HepG2 (cell line): ENCODE measurements around the gene MALRD1. TPM values are rescaled to one million over a fixed set of nuclear protein-coding genes. Genes with fewer than 3 reads are reported as not detected.

Experiments
- ATAC-seq: fragments of 200-7000 bp; cut with Tn5 transposase; 3 replicates; pipeline ENCODE4 v1.9.1; 2020; ENCODE audit warnings: mild to moderate bottlenecking, moderate library complexity
- BruUV-seq: library from RNA; stranded (reverse); fragments of 400-500 nt; replicated peaks from 2 replicates; lab custom pipeline; 2021; lab: Mats Ljungman, UMichigan
- CTCF ChIA-PET: fragments of 300-600 bp; formaldehyde crosslinking; extraction: SDS; loops from one replicate; lab custom pipeline; 2021; ENCODE audit warnings: low total read pairs, inconsistent platforms, low intra/inter-chr PET ratio; lab: Yijun Ruan, JAX
- POLR2A ChIA-PET: fragments of 350-600 bp; sonication (Branson Sonifier 250); formaldehyde crosslinking; loops from one replicate; lab custom pipeline; 2020; ENCODE audit warnings: antibody characterized with exemption, inconsistent platforms; lab: Yijun Ruan, JAX
- DNase-seq: peaks from one replicate; pipeline ENCODE4 v3.0.0-alpha.2; 2015; ENCODE audit warnings: low spot score
- FAIRE-seq: peaks from 3 replicates; lab custom pipeline; 2011; peaks lifted over from hg19 to GRCh38; lab: Jason Lieb, UNC
- H2AFZ ChIP-seq: one replicate; pipeline ENCODE4 v1.6.1; 2011; ENCODE audit warnings: low read length, inconsistent platforms
- H3K27ac ChIP-seq: fragments of 300-600 bp; 3 replicates; pipeline ENCODE4 v1.8.0; 2011; ENCODE audit warnings: mixed run types, mild to moderate bottlenecking, mixed read lengths, low read length, inconsistent platforms; ENCODE audit not compliant: insufficient read depth; ENCODE audit errors: extremely low read length
- H3K27me3 ChIP-seq, 2 experiments: fragments of 200-600 bp in 1 of 2; 2 replicates in 1 of 2; 3 replicates in 1 of 2; pipeline versions ENCODE4 v1.6.0 to v1.8.0; 2011; ENCODE audit warnings: low read length in 2 of 2, mild to moderate bottlenecking in 2 of 2, moderate library complexity in 2 of 2, inconsistent platforms in 1 of 2; ENCODE audit not compliant: insufficient read depth in 2 of 2, control insufficient read depth in 1 of 2
- H3K36me3 ChIP-seq, 2 experiments: fragments of 200-600 bp in 1 of 2; replicated peaks in 1 of 2; 2 replicates in 1 of 2; 3 replicates in 1 of 2; pipeline versions ENCODE4 v1.5.1 to v1.8.0; 2011; ENCODE audit warnings: low read length in 2 of 2, inconsistent platforms in 1 of 2; ENCODE audit not compliant: insufficient read depth in 2 of 2, control insufficient read depth in 1 of 2
- H3K4me1 ChIP-seq: 2 replicates; pipeline ENCODE4 v1.5.1; 2012; ENCODE audit warnings: low read length, inconsistent platforms; ENCODE audit not compliant: insufficient read depth
- H3K4me2 ChIP-seq: 2 replicates; pipeline ENCODE4 v1.6.0; 2011; ENCODE audit warnings: low read depth, low read length, inconsistent platforms
- H3K4me3 ChIP-seq, 3 experiments: fragments of 200-600 bp in 1 of 3; sonication (generic), shearing (Covaris generic) in 1 of 3; replicated peaks in 1 of 3; 2 replicates each; pipeline ENCODE4 v1.5.1; 2011 to 2016; ENCODE audit warnings: low read length in 3 of 3, inconsistent platforms in 2 of 3, low read depth in 2 of 3, mild to moderate bottlenecking in 2 of 3, control low read depth in 1 of 3, mixed read lengths in 1 of 3; ENCODE audit not compliant: insufficient read depth in 1 of 3
- H3K79me2 ChIP-seq: one replicate; pipeline ENCODE4 v1.6.1; 2011; ENCODE audit warnings: low read length, inconsistent platforms; ENCODE audit not compliant: insufficient read depth
- H3K9ac ChIP-seq: 2 replicates; pipeline ENCODE4 v1.6.0; 2011; ENCODE audit warnings: mild to moderate bottlenecking, low read depth, low read length, inconsistent platforms; ENCODE audit not compliant: insufficient read depth
- H3K9me3 ChIP-seq: 2 replicates; pipeline ENCODE4 v1.5.1; 2012; ENCODE audit warnings: mild to moderate bottlenecking, low read length
- H4K20me1 ChIP-seq: 2 replicates; pipeline ENCODE4 v1.6.0; 2011; ENCODE audit warnings: inconsistent platforms, mild to moderate bottlenecking, low read length, moderate library complexity; ENCODE audit not compliant: insufficient read depth
- HES4 ChIP-seq: sonication (generic); formaldehyde crosslinking; IDR thresholded peaks from 2 replicates; pipeline ENCODE4 v1.9.0; 2021; ENCODE audit warnings: mild to moderate bottlenecking, missing genetic modification reagents, borderline replicate concordance
- KAT2B ChIP-seq: fragments of 150-350 bp; IDR thresholded peaks from 2 replicates; pipeline ENCODE4 v1.6.1; 2014; ENCODE audit warnings: low read depth, low read length, borderline replicate concordance
- KDM4B ChIP-seq: sonication (generic); formaldehyde crosslinking; IDR thresholded peaks from 2 replicates; pipeline ENCODE4 v1.4.0; 2020; ENCODE audit warnings: missing genetic modification reagents
- MTF1 ChIP-seq: sonication (generic); formaldehyde crosslinking; IDR thresholded peaks from 2 replicates; pipeline ENCODE4 v1.5.0; 2020; ENCODE audit warnings: missing genetic modification reagents
- NFIC ChIP-seq: IDR thresholded peaks from 2 replicates; pipeline ENCODE4 v1.6.1; 2012; ENCODE audit warnings: mild to moderate bottlenecking, low read length, inconsistent platforms
- SMC3 ChIP-seq: IDR thresholded peaks from 2 replicates; pipeline ENCODE4 v1.6.1; 2011; ENCODE audit warnings: low read length, improper control_type of control experiment
- ZNF253 ChIP-seq: sonication (generic); formaldehyde crosslinking; IDR thresholded peaks from 2 replicates; pipeline ENCODE4 v1.8.0; 2022; ENCODE audit warnings: mild to moderate bottlenecking, missing genetic modification reagents, borderline replicate concordance
- ZNF337 ChIP-seq: sonication (generic); formaldehyde crosslinking; IDR thresholded peaks from 2 replicates; pipeline ENCODE4 v1.5.1; 2020; ENCODE audit warnings: missing genetic modification reagents, low read depth, mild to moderate bottlenecking, borderline replicate concordance
- ZNF749 ChIP-seq: sonication (generic); formaldehyde crosslinking; IDR thresholded peaks from 2 replicates; pipeline ENCODE4 v1.8.0; 2022; ENCODE audit warnings: mild to moderate bottlenecking, missing genetic modification reagents, moderate library complexity, borderline replicate concordance
- ZSCAN9 ChIP-seq: IDR thresholded peaks from 2 replicates; pipeline ENCODE4 v1.6.1; 2016; ENCODE audit warnings: borderline replicate concordance
- WGBS: methylation state at CpG from one replicate; pipeline ENCODE4 v1.1.6; 2017; ENCODE audit warnings: low lambda C conversion rate; 5-methylcytosine and 5-hydroxymethylcytosine counted together
- in situ Hi-C: cut with HindIII; loops from 2 replicates; pipeline ENCODE4 v1.10.0; 2017; ENCODE audit warnings: low pct_unique_long_range_greater_than_20kb; ENCODE audit not compliant: extremely low pct_ligation_motif_present
- intact Hi-C: fragments of 100-400 bp; cut with micrococcal nuclease; formaldehyde crosslinking; loops from one replicate; pipeline ENCODE4 v1.10.0; 2022; ENCODE audit not compliant: unreplicated experiment
- polyA plus RNA-seq, 8 experiments: library from polyadenylated mRNA; depleted of rRNA in 3 of 8; stranded (reverse) in 7 of 8; unstranded in 1 of 8; fragments of >200 nt; fragmentation: Illumina TruSeq in 4 of 8; extraction: Trizol in 4 of 8; gene quantifications; 2 replicates each; pipeline versions ENCODE4 v1.2.1 to v1.2.3, GENCODE V29; 2011 to 2016; ENCODE audit warnings: low read depth in 4 of 8, missing spikeins in 1 of 8, mixed read lengths in 1 of 8; ENCODE audit not compliant: insufficient read depth in 1 of 8
- total RNA-seq, 5 experiments: library from RNA; depleted of rRNA; stranded (reverse); fragments of >200 nt; fragmentation: Illumina TruSeq; extraction: Trizol; gene quantifications; 2 replicates each; pipeline ENCODE4 v1.2.3, GENCODE V29; 2016; ENCODE audit warnings: low read depth in 1 of 5
- TF ChIP-seq, protein P1 (sequence below): sonication (generic); formaldehyde crosslinking; IDR thresholded peaks from 2 replicates; pipeline ENCODE4 v1.9.0; 2021; ENCODE audit warnings: missing genetic modification reagents, mild to moderate bottlenecking, borderline replicate concordance
- TF ChIP-seq, protein P2 (sequence below): sonication (generic); formaldehyde crosslinking; IDR thresholded peaks from 2 replicates; pipeline ENCODE4 v1.9.0; 2021; ENCODE audit warnings: mild to moderate bottlenecking, missing genetic modification reagents
- TF ChIP-seq, protein P3 (sequence below): sonication (generic); formaldehyde crosslinking; IDR thresholded peaks from 2 replicates; pipeline ENCODE4 v1.8.1; 2023; ENCODE audit warnings: mild to moderate bottlenecking, missing genetic modification reagents
- TF ChIP-seq, protein P4 (sequence below): IDR thresholded peaks from 2 replicates; pipeline ENCODE4 v1.6.1; 2012; ENCODE audit warnings: low read length, improper control_type of control experiment

MALRD1 gene
- total and polyA plus RNA-seq, 2 of the 13 experiments (the other 11 are each of a cell fraction or from before 2014, with no cell fraction given): 5.7 to 15.4 TPM

DNA sequence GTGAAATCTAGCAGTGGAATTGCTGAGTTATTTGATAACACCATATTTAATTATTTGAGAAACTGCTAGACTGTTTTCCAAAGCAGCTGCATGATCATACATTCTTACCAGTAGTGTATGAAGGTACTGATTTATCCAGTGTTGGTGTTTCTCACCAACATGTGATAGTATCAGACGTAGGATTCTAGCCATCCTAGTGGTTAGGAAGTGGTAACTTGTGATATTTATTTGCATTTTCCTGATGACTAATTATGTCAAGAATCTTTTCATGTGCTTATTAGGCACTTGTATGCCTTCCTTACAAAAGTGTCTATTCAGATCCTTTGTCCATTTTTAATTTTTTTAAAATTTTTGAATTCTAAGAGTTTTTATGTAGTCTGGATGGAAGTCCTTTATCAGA, 713.4 kb downstream of the MALRD1 start:
- Histone ChIP-seq H3K9ac (no peak overlapping the region), H2AFZ (no peak overlapping the region), H3K4me3 (no peak overlapping the region), H3K27me3 (no peaks in the 10 kb centered on the region), H3K9me3 (no peaks in the 10 kb centered on the region), H4K20me1 (no peaks in the 10 kb centered on the region), H3K79me2 (no peaks in the 10 kb centered on the region), H3K4me1 (no peaks in the 10 kb centered on the region), H3K4me2 (no peak overlapping the region), H3K27ac (no peak overlapping the region), H3K36me3 (no peaks in the 10 kb centered on the region)
- BruUV-seq: no TSS peak
- WGBS: 39% methylated on average over 1 of the region's 1 CpG
- ChIA-PET CTCF (no interaction called here), POLR2A (no interaction called here)
- DNase-seq (no peak), FAIRE-seq (no peak), ATAC-seq (no peak)
- intact Hi-C loops: no loop called here
- in situ Hi-C loops: no loop called here
- TF ChIP-seq NFIC (no peak), ZNF749 (CRISPR knock-in tag) (no peak), ZSCAN9 (no peak), KAT2B (no peak), SMC3 (no peak), KDM4B (CRISPR knock-in tag) (no peak), ZNF253 (CRISPR knock-in tag) (no peak), MTF1 (no peak), ZNF337 (no peak), HES4 (CRISPR knock-in tag) (no peak)
- TF ChIP-seq, protein P1, sequence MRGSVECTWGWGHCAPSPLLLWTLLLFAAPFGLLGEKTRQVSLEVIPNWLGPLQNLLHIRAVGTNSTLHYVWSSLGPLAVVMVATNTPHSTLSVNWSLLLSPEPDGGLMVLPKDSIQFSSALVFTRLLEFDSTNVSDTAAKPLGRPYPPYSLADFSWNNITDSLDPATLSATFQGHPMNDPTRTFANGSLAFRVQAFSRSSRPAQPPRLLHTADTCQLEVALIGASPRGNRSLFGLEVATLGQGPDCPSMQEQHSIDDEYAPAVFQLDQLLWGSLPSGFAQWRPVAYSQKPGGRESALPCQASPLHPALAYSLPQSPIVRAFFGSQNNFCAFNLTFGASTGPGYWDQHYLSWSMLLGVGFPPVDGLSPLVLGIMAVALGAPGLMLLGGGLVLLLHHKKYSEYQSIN (CRISPR knock-in tag): no peak
- TF ChIP-seq, protein P2, sequence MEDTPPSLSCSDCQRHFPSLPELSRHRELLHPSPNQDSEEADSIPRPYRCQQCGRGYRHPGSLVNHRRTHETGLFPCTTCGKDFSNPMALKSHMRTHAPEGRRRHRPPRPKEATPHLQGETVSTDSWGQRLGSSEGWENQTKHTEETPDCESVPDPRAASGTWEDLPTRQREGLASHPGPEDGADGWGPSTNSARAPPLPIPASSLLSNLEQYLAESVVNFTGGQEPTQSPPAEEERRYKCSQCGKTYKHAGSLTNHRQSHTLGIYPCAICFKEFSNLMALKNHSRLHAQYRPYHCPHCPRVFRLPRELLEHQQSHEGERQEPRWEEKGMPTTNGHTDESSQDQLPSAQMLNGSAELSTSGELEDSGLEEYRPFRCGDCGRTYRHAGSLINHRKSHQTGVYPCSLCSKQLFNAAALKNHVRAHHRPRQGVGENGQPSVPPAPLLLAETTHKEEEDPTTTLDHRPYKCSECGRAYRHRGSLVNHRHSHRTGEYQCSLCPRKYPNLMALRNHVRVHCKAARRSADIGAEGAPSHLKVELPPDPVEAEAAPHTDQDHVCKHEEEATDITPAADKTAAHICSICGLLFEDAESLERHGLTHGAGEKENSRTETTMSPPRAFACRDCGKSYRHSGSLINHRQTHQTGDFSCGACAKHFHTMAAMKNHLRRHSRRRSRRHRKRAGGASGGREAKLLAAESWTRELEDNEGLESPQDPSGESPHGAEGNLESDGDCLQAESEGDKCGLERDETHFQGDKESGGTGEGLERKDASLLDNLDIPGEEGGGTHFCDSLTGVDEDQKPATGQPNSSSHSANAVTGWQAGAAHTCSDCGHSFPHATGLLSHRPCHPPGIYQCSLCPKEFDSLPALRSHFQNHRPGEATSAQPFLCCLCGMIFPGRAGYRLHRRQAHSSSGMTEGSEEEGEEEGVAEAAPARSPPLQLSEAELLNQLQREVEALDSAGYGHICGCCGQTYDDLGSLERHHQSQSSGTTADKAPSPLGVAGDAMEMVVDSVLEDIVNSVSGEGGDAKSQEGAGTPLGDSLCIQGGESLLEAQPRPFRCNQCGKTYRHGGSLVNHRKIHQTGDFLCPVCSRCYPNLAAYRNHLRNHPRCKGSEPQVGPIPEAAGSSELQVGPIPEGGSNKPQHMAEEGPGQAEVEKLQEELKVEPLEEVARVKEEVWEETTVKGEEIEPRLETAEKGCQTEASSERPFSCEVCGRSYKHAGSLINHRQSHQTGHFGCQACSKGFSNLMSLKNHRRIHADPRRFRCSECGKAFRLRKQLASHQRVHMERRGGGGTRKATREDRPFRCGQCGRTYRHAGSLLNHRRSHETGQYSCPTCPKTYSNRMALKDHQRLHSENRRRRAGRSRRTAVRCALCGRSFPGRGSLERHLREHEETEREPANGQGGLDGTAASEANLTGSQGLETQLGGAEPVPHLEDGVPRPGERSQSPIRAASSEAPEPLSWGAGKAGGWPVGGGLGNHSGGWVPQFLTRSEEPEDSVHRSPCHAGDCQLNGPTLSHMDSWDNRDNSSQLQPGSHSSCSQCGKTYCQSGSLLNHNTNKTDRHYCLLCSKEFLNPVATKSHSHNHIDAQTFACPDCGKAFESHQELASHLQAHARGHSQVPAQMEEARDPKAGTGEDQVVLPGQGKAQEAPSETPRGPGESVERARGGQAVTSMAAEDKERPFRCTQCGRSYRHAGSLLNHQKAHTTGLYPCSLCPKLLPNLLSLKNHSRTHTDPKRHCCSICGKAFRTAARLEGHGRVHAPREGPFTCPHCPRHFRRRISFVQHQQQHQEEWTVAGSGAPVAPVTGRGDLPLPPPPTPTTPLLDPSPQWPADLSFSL (CRISPR knock-in tag): no peak
- TF ChIP-seq, protein P3, sequence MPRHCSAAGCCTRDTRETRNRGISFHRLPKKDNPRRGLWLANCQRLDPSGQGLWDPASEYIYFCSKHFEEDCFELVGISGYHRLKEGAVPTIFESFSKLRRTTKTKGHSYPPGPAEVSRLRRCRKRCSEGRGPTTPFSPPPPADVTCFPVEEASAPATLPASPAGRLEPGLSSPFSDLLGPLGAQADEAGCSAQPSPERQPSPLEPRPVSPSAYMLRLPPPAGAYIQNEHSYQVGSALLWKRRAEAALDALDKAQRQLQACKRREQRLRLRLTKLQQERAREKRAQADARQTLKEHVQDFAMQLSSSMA (CRISPR knock-in tag): no peak
- TF ChIP-seq, protein P4, sequence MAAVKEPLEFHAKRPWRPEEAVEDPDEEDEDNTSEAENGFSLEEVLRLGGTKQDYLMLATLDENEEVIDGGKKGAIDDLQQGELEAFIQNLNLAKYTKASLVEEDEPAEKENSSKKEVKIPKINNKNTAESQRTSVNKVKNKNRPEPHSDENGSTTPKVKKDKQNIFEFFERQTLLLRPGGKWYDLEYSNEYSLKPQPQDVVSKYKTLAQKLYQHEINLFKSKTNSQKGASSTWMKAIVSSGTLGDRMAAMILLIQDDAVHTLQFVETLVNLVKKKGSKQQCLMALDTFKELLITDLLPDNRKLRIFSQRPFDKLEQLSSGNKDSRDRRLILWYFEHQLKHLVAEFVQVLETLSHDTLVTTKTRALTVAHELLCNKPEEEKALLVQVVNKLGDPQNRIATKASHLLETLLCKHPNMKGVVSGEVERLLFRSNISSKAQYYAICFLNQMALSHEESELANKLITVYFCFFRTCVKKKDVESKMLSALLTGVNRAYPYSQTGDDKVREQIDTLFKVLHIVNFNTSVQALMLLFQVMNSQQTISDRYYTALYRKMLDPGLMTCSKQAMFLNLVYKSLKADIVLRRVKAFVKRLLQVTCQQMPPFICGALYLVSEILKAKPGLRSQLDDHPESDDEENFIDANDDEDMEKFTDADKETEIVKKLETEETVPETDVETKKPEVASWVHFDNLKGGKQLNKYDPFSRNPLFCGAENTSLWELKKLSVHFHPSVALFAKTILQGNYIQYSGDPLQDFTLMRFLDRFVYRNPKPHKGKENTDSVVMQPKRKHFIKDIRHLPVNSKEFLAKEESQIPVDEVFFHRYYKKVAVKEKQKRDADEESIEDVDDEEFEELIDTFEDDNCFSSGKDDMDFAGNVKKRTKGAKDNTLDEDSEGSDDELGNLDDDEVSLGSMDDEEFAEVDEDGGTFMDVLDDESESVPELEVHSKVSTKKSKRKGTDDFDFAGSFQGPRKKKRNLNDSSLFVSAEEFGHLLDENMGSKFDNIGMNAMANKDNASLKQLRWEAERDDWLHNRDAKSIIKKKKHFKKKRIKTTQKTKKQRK: no peak
